Mesenchymal stem cell (in vitro differentiated cells and primary cell): ENCODE results near the gene NDUFV3.
"Not testable (repeated sequence)": the region's sequence is repeated elsewhere in the genome, so short reads cannot be mapped to it uniquely, and the experiment has no call there.

Source experiments
- DNase-seq: peaks from one replicate; pipeline ENCODE4 v3.0.0-alpha.2; 2013
- H2AFZ ChIP-seq: one replicate; pipeline ENCODE4 v1.6.1; 2013; ENCODE audit warnings: low read depth, mild to moderate bottlenecking, control low read depth, inconsistent platforms, low read length, moderate library complexity
- H2AK5ac ChIP-seq: 2 replicates; pipeline ENCODE4 v1.6.1; 2013; ENCODE audit warnings: low read length, moderate library complexity, mild to moderate bottlenecking, inconsistent platforms; ENCODE audit not compliant: severe bottlenecking
- H2BK120ac ChIP-seq: one replicate; pipeline ENCODE4 v1.6.1; 2013; ENCODE audit warnings: low read depth, mild to moderate bottlenecking, inconsistent platforms, low read length, moderate library complexity
- H2BK12ac ChIP-seq, 2 experiments: one replicate each; pipeline ENCODE4 v1.6.1; 2013; ENCODE audit warnings: inconsistent platforms in 2 of 2, low read length in 2 of 2, mild to moderate bottlenecking in 2 of 2, moderate library complexity in 2 of 2, control low read depth in 1 of 2
- H2BK15ac ChIP-seq: one replicate; pipeline ENCODE4 v1.6.1; 2013; ENCODE audit warnings: mild to moderate bottlenecking, low read depth, inconsistent platforms; ENCODE audit not compliant: poor library complexity, severe bottlenecking
- H2BK5ac ChIP-seq: 2 replicates; pipeline ENCODE4 v1.6.1; 2013; ENCODE audit warnings: low read depth, mild to moderate bottlenecking, low read length, control low read depth, inconsistent platforms; ENCODE audit not compliant: poor library complexity, severe bottlenecking
- H3K14ac ChIP-seq, 2 experiments: one replicate each; pipeline ENCODE4 v1.6.1; 2013; ENCODE audit warnings: inconsistent platforms in 2 of 2, low read length in 2 of 2, control low read depth in 1 of 2, mild to moderate bottlenecking in 1 of 2, moderate library complexity in 1 of 2
- H3K18ac ChIP-seq, 2 experiments: one replicate each; pipeline ENCODE4 v1.6.1; 2013; ENCODE audit warnings: inconsistent platforms in 2 of 2, low read length in 2 of 2, control low read depth in 1 of 2, low read depth in 1 of 2, mild to moderate bottlenecking in 1 of 2
- H3K23ac ChIP-seq, 2 experiments: one replicate each; pipeline ENCODE4 v1.6.1; 2013; ENCODE audit warnings: inconsistent platforms in 2 of 2, low read length in 2 of 2, mild to moderate bottlenecking in 2 of 2, moderate library complexity in 2 of 2, control low read depth in 1 of 2
- H3K27ac ChIP-seq: 2 replicates; pipeline ENCODE4 v1.5.1; 2013; ENCODE audit warnings: mild to moderate bottlenecking, moderate library complexity, low read length, control low read depth, inconsistent platforms; ENCODE audit not compliant: poor library complexity, severe bottlenecking
- H3K27me3 ChIP-seq, 2 experiments: 2 replicates each; pipeline versions ENCODE4 v1.6.1 to v1.7.0; 2013; ENCODE audit warnings: low read length in 2 of 2, mild to moderate bottlenecking in 2 of 2, moderate library complexity in 2 of 2, control low read depth in 1 of 2, inconsistent platforms in 1 of 2; ENCODE audit not compliant: control insufficient read depth in 1 of 2, insufficient read depth in 1 of 2
- H3K36me3 ChIP-seq, 2 experiments: 2 replicates each; pipeline versions ENCODE4 v1.6.1 to v1.7.0; 2013; ENCODE audit warnings: low read length in 2 of 2, control low read depth in 1 of 2, inconsistent platforms in 1 of 2, low read depth in 1 of 2, mild to moderate bottlenecking in 1 of 2; ENCODE audit not compliant: insufficient read depth in 2 of 2, control insufficient read depth in 1 of 2
- H3K4ac ChIP-seq, 2 experiments: one replicate each; pipeline ENCODE4 v1.6.1; 2013; ENCODE audit warnings: inconsistent platforms in 2 of 2, low read length in 2 of 2, mild to moderate bottlenecking in 2 of 2, moderate library complexity in 2 of 2, control low read depth in 1 of 2, low read depth in 1 of 2
- H3K4me1 ChIP-seq: 2 replicates; pipeline ENCODE4 v1.6.1; 2013; ENCODE audit warnings: low read depth, low read length, control low read depth; ENCODE audit not compliant: control insufficient read depth, insufficient read depth
- H3K4me2 ChIP-seq: 2 replicates; pipeline ENCODE4 v1.6.1; 2013; ENCODE audit warnings: low read length, mild to moderate bottlenecking, inconsistent platforms; ENCODE audit not compliant: poor library complexity, severe bottlenecking
- H3K4me3 ChIP-seq, 2 experiments: 2 replicates each; pipeline versions ENCODE4 v1.5.1 to v1.7.0; 2013; ENCODE audit warnings: low read length in 2 of 2, mild to moderate bottlenecking in 2 of 2, control low read depth in 1 of 2, low read depth in 1 of 2; ENCODE audit not compliant: insufficient read depth in 1 of 2
- H3K79me1 ChIP-seq: replicated peaks from 2 replicates; pipeline ENCODE4 v1.6.1; 2013; ENCODE audit warnings: mild to moderate bottlenecking, control low read depth, low read length, inconsistent platforms; ENCODE audit not compliant: poor library complexity, severe bottlenecking
- H3K9ac ChIP-seq: 2 replicates; pipeline ENCODE4 v1.7.0; 2013; ENCODE audit warnings: mild to moderate bottlenecking, low read length, moderate library complexity
- H3K9me3 ChIP-seq: 2 replicates; pipeline ENCODE4 v1.7.0; 2013; ENCODE audit warnings: mild to moderate bottlenecking, low read length; ENCODE audit not compliant: control insufficient read depth
- H4K8ac ChIP-seq: one replicate; pipeline ENCODE4 v1.6.1; 2013; ENCODE audit warnings: inconsistent platforms, mild to moderate bottlenecking, low read length, moderate library complexity
- H4K91ac ChIP-seq: one replicate; pipeline ENCODE4 v1.6.1; 2013; ENCODE audit warnings: mild to moderate bottlenecking, low read length, inconsistent platforms
- WGBS: methylation state at CpG from one replicate; pipeline ENCODE4 v1.1.7; 2013; ENCODE audit warnings: mixed read lengths; 5-methylcytosine and 5-hydroxymethylcytosine counted together

NDUFV3 gene

GRCh38 chr21:42903817-42904216, 10.7 kb downstream of the NDUFV3 start:
- no peak overlapping the region for H3K14ac ChIP-seq
- no peaks in the 10 kb centered on the region for H3K27me3 ChIP-seq
- H4K8ac ChIP-seq: no peak overlapping the region
- peaks cover 4% of the 10 kb centered on the region for H3K4me1 ChIP-seq
- DNase-seq: no peak
- H3K18ac ChIP-seq: no peak overlapping the region
- H4K91ac ChIP-seq: no peak overlapping the region
- no peak overlapping the region for H3K23ac ChIP-seq
- WGBS: 99% methylated on average over 11 of the region's 11 CpGs
- no peak overlapping the region for H2BK15ac ChIP-seq
- H2AK5ac ChIP-seq: no peak overlapping the region
- no peak overlapping the region for H2BK120ac ChIP-seq
- no peak overlapping the region for H3K9ac ChIP-seq
- H2BK5ac ChIP-seq: no peak overlapping the region
- no peak overlapping the region for H3K4me3 ChIP-seq
- no peaks in the 10 kb centered on the region for H3K9me3 ChIP-seq
- no peak overlapping the region for H3K4me2 ChIP-seq
- no peak overlapping the region for H3K4ac ChIP-seq
- no peak overlapping the region for H2AFZ ChIP-seq
- H2BK12ac ChIP-seq: no peak overlapping the region
- peaks cover 70 to 73% of the 10 kb centered on the region in 2 experiments for H3K36me3 ChIP-seq
- no peak overlapping the region for H3K27ac ChIP-seq
- peaks cover 41% of the 10 kb centered on the region for H3K79me1 ChIP-seq

GRCh38 chr21:42905195-42905594, 12.1 kb downstream of the NDUFV3 start:
- Histone ChIP-seq H3K4me2 (no peak overlapping the region), H3K14ac (no peak overlapping the region), H3K4me1 (peaks cover 2% of the 10 kb centered on the region), H4K91ac (no peak overlapping the region), H2BK15ac (no peak overlapping the region), H3K36me3 (peaks cover 70 to 81% of the 10 kb centered on the region in 2 experiments), H3K79me1 (peaks cover 36% of the 10 kb centered on the region), H3K18ac (no peak overlapping the region), H2AK5ac (no peak overlapping the region), H3K9me3 (no peaks in the 10 kb centered on the region), H2AFZ (no peak overlapping the region), H4K8ac (no peak overlapping the region), H2BK120ac (no peak overlapping the region), H3K27ac (no peak overlapping the region), H3K27me3 (no peaks in the 10 kb centered on the region), H3K4ac (no peak overlapping the region), H3K23ac (no peak overlapping the region), H3K9ac (no peak overlapping the region), H2BK12ac (no peak overlapping the region), H3K4me3 (no peak overlapping the region), H2BK5ac (no peak overlapping the region)
- no peak for DNase-seq
- WGBS: 97% methylated on average over 8 of the region's 8 CpGs

GRCh38 chr21:42906233-42906632, 13.1 kb downstream of the NDUFV3 start:
- H2AK5ac ChIP-seq: no peak overlapping the region
- no peak overlapping the region for H3K27ac ChIP-seq
- WGBS: 97% methylated on average over 16 of the region's 16 CpGs
- no peak overlapping the region for H4K8ac ChIP-seq
- H3K23ac ChIP-seq: no peak overlapping the region
- no peak for DNase-seq
- H2BK120ac ChIP-seq: no peak overlapping the region
- H3K18ac ChIP-seq: no peak overlapping the region
- no peaks in the 10 kb centered on the region for H3K27me3 ChIP-seq
- no peak overlapping the region for H3K4ac ChIP-seq
- H4K91ac ChIP-seq: no peak overlapping the region
- no peak overlapping the region for H2BK12ac ChIP-seq
- no peaks in the 10 kb centered on the region for H3K4me1 ChIP-seq
- peaks cover 70 to 83% of the 10 kb centered on the region in 2 experiments for H3K36me3 ChIP-seq
- H3K79me1 ChIP-seq: peaks cover 34% of the 10 kb centered on the region
- H2BK5ac ChIP-seq: no peak overlapping the region
- H2BK15ac ChIP-seq: no peak overlapping the region
- H3K9me3 ChIP-seq: no peaks in the 10 kb centered on the region
- H3K9ac ChIP-seq: no peak overlapping the region
- H2AFZ ChIP-seq: no peak overlapping the region
- H3K14ac ChIP-seq: no peak overlapping the region
- no peak overlapping the region for H3K4me3 ChIP-seq
- no peak overlapping the region for H3K4me2 ChIP-seq

- H2BK5ac ChIP-seq, H2AFZ ChIP-seq, H2BK120ac ChIP-seq, H3K9ac ChIP-seq, H2AK5ac ChIP-seq, H3K18ac ChIP-seq, H3K4me1 ChIP-seq, H2BK12ac ChIP-seq, H2BK15ac ChIP-seq, H4K91ac ChIP-seq, H3K27me3 ChIP-seq, H3K4ac ChIP-seq, H3K14ac ChIP-seq, H3K9me3 ChIP-seq, H3K4me2 ChIP-seq, H3K23ac ChIP-seq, DNase-seq, H3K4me3 ChIP-seq, H4K8ac ChIP-seq, H3K27ac ChIP-seq: not testable (repeated sequence)
- 98% methylated on average over 9 of the region's 9 CpGs for WGBS
- peaks cover 73 to 77% of the 10 kb centered on the region in 2 experiments for H3K36me3 ChIP-seq
- H3K79me1 ChIP-seq: peaks cover 28% of the 10 kb centered on the region
Observed at GRCh38 chr21:42908484-42908883, 15.4 kb downstream of the NDUFV3 start.
